HG03571 (cell line): ENCODE results near the gene ATP2C2.
"Not testable (repeated sequence)": the region's sequence is repeated elsewhere in the genome, so short reads cannot be mapped to it uniquely, and the experiment has no call there.

ENCODE experiments used
- ATAC-seq: cut with Tn5 transposase; IDR thresholded peaks from one replicate; pipeline ENCODE4 v1.9.1; 2021; ENCODE audit not compliant: unreplicated experiment

Gene ATP2C2

DNA sequence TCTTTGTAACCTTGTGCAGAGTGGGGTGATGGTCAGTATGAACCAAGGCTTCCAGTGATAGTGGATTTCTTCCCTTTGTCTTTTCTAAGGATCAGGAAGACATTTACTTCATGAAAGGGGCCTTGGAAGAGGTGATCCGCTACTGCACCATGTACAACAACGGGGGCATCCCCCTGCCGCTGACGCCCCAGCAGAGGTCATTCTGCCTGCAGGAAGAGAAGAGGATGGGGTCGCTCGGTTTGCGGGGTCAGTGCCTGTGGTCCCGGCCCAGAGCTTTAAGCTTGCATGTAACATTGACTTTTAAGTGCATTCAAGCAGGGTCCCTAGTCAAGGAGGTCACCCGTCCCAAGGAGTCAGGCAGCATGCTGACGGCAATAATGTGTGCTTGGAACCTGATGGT is 80.1 kb downstream of the ATP2C2 start:
- no peak for ATAC-seq

DNA sequence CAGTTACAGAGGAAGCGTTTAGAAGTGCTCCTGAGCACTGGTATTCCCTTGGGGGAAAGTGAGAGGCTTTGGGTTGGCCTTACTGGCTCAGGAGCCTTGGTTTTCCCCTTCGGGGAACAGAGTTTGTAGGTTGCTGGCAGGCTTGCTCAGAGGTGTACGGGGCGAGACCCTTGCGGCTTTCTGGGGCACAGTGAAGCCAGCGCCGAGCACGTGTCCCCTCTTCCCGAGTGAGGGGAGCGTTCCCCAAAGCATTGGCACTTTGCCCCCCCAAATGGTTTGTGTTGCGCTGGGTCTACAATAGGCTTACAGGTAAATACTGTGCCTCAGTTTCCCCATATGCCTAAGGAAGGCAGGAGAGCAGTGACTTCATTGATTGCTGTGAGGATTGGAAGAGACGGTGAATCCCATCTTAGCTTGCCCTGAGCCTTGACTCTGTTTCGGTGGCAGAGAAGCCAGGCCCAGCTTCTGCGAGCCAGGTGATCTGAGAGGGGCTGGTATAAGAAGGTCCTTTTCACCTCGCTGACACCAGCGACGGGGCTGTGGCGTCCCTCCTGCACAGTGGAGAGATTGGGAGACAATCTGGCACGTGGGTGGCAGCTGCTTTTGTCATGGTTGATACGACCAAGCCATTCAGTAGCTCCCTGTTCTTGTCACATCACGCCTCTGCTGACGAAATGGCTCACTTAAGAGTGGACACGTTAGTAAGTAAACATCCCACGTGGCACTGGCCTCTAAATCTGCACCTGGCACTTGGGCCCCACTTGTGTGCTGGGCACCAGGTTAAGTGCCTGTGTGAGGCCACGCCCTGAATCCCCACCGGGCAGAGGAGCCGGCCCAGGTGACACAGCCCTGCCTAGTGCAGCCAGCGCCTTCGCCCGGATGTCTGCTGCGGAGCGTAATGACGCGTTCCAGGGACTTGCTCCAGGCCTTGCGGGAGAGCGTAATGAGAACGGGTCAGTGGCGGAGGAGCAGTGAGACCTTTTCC is 81.1 kb downstream of the ATP2C2 start:
- ATAC-seq: no peak

DNA sequence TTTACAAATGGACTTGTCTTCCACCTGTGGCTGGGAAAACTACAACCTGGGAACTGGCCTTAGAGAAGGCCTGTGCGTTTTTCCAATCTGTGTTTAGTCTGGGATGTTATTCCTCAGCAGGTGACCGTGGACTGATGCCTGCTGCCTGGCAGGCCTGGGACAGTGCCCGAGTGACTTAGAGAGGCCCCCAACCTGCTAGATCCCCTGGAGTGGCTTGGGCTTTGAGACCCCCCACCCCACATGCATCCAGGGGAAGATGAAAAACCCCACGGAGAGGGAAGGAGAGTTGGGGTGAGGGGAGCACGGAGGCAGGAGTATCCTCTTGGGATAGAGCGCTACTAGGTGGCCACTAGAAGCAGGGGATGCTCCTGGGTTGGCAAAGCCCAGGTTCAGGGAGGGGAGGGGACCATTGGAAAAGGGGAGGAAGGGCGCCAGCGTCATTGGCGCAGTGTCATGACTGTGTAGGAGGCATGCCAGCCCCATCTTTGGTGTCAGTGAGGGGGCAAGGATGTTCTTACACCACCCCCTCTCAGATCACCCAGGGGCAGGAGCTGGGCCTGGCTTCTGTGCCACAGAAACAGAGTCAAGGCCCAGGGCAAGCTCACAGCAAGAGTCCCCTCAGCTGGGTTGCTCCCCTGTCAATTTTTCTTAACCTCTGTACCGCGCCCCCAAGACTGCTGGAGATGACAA is 82.0 kb downstream of the ATP2C2 start:
- ATAC-seq: no peak

DNA sequence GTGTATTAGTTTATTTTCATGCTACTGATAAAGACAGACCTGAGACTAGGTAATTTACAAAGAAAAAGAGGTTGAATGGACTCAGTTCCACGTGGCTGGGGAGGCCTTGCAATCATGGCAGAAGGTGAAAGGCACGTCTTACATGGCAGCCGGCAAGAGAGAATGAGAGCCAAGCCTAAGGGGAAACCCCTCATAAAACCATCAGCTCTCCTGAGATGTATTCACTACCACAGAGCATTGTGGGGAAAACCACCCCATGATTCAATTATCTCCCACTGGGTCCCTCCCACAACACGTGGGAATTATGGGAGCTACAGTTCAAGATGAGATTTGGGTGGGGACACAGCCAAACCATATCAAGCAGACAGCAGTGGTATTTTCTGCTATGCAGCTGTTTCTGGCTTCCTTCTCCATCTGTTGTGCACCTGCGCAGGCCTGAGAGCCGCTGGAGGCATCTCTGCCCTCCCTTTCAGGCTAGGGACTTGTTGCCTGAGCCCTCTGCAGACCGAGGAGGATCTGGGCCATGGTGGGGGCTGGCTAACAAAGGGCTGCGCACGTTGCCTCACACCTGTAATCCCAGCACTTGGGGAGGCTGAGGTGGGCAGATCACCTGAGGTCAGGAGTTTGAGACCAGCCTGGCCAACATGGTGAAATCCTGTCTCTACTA is 82.8 kb downstream of the ATP2C2 start:
- ATAC-seq: not testable (repeated sequence)

DNA sequence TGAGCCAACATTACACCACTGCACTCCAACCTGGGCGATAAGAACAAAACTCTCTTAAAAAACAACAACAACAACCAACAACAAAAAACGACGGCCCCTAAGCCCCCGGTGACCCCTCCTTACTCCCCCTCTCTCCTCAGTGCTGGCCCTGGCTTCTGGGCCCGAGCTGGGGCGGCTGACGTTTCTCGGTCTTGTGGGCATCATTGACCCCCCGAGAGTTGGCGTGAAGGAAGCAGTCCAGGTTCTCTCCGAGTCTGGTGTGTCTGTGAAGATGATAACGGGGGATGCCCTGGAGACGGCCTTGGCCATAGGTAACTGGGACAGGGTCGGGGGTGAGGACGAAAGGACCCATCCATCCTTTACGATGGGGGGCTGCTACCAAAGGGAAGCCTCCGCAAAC is 83.4 kb downstream of the ATP2C2 start:
- no peak for ATAC-seq

DNA sequence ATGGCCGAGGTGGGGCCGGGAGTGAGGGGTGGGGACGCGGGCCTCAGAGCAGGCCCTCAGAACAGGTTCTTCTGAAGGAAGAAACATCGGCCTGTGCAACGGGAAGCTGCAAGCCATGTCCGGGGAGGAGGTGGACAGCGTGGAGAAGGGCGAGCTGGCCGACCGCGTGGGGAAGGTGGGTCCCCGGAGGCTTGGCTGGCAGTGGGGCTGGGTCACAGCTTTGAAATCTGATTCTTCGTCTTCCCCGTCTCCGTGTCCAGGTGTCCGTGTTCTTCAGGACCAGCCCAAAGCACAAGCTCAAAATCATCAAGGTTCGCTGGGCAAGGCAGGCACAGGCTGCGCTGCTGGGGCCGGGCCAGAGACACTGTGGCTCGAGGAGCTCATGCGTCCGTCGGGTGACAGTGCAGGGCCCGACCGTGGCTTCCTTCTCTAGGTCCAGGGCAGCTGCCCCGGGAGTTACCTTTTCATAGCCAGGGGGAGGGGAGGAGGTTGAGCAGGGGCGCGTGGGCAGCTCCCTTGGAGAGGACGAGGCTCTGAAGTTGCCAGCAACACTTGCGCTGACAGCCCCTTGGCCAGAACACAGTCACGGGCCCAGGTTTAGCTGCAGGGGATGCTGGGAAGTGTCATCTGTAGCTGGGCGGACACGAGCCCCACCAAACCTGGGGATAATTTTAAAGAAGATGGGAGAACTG is 84.9 kb downstream of the ATP2C2 start:
- no peak for ATAC-seq

DNA sequence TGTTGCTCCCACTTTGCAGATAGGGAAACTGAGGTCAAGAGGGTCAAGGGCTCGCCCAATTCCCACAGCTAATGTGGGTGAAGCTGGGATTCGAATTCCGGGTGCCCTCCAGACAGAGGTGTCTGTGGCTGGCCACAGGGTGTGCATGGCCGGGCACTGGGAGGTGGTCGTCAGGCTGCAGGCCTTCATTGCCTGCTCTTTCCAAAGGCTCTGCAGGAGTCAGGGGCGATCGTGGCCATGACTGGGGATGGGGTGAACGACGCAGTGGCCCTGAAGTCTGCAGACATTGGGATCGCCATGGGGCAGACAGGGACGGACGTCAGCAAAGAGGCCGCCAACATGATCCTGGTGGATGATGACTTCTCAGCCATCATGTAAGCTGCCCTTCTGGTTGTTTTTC is 86.3 kb downstream of the ATP2C2 start:
- ATAC-seq: no peak

DNA sequence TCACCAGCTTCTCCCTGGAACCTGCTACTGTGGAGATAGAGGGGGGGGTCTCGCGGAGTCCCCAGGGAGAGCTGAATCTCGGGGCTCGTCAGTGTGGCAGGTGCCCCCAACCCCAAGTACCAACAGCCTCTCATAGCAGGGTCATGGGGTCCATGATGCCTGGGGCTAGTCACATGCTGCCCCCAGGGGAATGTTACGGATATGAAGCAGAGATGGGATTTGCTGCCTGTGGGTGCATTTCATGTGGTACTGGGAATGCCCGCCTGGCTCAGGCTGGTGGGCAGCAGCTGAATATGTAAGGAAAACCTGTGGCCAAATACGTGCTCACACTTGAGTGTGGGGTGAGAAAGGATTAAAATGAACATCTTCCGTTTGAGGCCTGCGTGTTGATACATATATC is 86.7 kb downstream of the ATP2C2 start:
- no peak for ATAC-seq

DNA sequence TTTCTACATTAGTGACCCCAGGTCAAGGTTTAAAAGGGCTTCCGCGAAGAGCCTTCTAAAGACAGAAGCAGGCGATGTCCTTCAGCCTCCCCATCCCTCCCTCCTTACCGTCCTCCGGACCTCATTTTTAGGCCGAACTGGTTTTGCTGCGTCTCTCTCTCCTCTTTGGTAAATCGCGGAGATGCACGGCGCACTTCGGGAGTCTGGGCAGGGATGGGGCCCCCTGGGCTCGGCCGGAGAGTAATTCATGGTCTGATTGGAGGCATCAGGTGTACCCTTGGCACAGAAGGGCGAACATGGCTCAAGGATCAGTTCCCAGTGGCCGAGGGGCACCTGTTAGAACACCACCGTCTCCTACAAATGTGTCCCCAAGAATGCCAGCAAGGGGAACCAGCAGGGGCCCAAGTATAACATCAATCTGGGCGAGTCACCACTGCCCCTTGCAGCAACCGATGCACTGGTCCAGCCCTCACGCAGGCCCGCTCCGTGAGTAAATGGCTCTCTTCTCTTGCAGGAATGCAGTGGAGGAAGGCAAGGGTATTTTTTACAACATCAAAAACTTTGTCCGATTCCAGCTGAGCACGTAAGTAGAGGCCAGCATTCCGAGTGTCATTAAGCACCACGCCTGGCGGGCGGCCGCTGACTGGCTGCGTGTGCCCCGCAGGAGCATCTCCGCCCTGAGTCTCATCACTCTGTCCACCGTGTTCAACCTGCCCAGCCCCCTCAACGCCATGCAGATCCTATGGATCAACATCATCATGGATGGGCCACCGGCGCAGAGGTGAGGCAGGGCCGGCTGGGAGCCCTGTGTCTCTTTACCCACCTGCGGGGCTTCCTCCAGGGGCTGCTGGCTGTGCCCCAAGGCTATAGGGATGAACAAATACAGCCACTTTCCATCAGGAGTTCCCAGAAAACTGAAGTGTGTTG is 90.5 kb downstream of the ATP2C2 start:
- ATAC-seq: no peak

DNA sequence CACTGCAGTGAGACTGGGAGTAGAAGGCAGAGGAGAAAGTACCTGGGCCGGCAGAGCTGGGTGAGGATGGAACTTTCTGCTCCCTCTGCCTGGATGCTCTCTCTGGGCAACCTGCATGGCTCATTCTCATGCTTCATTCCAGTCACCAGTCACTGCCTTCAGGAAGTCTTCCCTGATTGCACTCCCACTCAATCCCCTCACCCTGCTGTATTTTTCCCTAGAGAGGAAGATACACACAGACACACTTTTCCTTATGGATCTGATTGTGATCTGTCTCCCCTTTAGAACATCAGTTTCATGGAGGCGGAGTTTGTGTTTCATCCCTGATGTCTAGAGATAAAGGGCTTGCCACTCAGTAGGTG is 91.2 kb downstream of the ATP2C2 start:
- no peak for ATAC-seq

DNA sequence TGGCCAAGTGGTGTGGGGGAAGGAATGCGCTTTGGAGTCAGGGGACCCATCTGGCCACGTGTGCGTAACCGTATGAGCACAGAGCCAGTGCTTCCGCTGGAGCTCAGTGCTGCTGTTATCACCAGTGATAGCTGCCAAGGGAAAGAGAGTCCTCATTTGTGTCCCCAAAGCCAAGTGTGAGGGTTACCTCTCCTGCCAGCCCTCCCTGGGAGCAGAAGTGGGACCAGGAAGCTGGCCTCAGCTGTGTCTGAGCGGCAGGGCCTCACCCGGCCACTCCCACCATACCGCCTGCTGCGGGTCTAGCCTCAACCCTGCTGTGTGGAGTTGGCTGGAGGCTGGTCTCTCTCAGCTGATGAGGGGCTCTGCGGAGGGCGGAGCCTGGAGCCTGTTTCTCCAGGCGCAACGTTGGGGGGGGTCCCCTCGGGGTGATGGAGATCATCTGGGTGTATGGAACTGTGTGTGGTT is 91.6 kb downstream of the ATP2C2 start:
- no peak for ATAC-seq

DNA sequence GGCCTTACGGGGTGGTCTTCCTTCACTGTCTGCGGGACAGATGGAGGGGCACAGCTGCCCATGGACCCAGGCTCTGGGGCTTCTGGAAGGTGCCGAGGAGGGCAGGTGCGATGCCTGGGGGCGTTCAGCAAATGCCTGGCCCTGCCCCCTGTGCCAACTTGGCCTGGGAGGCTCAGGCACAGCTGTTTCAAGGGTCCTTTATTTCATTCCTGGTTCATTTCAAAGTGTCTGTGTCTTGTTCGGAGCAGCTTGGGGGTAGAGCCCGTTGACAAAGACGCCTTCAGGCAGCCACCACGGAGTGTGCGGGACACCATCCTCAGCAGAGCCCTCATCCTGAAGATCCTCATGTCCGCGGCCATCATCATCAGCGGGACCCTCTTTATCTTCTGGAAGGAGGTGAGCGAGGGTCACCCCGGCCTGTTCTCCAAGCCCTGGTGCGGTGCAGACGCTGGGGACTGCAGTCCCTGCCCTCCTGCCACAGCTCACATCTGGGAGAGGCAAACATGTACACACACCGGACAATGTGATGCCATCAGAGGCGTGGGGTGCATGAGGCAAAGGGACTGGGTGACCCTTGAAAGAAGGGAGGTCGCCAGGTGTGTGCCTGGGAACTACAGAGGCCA is 92.2 kb downstream of the ATP2C2 start:
- ATAC-seq: no peak

DNA sequence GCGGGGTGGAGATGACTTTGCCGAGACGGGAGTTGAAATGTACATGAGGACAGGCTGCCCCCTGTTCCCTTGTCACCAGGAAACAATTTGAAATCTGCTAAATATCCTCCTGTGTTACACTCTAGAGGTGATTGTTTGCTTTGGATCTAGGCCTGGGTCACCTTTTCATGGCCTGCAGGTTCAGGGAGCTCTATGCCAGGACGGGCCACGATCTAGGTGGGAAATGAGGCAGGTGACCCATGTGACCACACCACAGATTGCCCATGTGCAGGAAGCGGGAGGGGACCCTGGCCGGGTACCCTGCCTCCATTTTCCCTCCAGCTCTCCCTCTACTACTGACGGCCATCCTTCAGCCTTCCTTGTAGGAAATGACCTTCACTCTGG is 92.7 kb downstream of the ATP2C2 start:
- no peak for ATAC-seq

DNA sequence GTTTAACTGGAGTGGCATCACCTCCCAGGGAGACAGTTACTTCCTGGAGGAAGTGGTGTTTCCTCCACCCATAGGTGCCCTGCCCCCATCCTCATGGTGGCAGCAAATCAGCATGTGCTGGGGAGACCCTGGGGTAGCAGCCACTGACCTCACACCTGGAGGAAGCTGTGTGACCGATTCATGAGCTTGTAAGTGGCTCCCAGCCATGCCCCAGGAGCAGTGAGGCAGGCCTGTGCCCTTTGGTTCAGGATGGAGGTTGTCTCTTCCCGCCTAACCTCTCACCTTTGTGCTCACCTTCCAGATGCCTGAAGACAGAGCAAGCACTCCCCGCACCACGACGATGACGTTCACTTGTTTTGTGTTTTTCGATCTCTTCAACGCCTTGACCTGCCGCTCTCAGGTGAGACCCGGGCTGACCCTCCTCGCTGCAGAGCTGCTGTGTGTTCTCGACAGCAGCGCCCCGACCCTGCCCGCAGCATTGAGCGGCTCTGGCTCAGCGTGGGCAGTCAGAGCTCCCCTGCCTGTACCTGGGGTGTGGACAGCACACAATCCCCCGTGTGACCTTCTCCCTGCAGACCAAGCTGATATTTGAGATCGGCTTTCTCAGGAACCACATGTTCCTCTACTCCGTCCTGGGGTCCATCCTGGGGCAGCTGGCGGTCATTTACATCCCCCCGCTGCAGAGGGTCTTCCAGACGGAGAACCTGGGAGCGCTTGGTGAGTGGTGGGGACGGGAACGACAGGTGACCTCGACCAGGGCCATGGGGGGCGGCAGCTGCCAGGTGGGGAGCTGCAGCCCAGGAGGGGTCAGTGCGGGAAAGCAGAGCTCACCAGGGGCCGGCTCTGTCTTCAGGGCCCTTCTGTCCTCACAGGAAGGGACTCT is 93.3 kb downstream of the ATP2C2 start:
- ATAC-seq: no peak

DNA sequence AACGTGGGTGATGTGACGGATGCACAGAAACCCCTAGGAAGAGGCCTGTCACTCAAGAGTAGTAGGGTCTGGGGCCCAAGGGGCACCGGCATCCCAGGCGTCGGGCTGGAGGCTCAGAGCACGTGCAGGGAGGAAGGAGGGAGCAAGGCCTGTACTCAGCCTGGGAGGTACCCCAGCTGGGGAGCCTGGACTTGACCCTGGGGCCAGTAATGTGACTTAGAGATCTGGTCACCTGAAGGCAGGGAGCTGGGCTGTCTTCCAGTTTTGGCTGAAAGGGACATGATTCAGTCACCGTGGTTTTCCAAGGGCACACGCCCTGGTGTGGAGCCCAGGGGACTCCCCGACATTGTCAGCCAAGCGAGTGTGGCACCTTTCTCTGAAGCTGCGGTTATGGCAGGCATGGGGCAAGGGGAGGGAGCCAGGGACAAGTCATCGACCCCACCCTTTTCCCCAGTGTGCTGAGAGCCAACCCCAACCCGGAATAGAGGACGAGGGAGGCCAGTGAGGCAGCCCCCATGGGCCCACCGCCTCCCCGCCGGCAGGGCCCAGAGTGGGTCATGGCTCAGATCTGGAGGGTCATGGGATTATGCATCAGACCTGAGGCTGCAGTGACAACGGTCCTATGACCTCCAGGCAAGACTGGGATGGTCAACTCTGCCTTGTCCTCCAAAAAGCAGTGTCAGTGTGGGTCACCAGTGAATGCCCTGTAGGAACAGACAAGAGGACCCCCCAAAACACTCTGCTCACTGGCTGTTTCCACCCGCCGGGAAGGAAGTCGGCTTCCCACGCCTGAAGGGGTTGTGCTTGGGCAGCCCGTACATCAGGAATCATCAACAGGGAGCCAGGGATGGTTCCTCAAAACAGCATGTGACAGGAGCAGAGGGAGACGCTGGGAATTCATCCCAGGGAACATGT is 94.2 kb downstream of the ATP2C2 start:
- no peak for ATAC-seq

DNA sequence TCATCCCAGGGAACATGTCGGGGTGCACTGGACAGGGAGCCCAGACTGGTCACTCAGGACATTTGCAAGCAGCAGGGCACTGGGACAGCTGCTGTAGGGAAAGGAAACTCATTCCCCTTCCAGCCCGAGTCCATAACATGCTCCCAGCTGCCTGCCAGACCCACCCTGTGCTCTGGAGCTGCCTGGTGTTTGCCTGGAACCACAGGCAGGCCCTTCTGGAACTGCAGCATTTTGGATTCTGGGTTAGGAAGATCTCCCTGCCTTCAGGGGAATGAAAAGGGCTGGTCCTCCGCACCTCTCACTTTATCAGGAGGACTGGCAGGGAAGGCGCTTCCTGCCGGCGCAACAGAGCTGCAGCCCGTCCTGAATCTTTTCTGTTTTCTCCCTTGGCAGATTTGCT is 94.9 kb downstream of the ATP2C2 start:
- ATAC-seq: no peak

DNA sequence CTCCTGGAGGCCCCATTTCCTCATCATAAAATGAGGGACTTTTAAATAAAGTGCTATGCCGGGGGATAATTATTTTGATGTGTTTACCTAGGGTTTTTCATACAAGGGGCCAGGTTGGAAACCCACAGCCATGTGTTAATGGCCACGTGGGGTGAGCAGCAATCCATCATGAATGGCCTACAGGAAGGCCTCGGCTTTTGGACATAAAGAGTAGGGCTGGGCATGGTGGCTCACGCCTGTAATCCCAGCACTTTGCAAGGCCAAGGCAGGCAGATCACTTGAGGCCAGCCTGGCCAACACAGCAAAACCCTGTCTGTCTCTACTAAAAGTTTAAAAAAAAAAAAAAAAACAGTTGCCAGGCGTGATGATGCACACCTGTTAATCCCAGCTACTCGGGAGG is 95.8 kb downstream of the ATP2C2 start:
- no peak for ATAC-seq

DNA sequence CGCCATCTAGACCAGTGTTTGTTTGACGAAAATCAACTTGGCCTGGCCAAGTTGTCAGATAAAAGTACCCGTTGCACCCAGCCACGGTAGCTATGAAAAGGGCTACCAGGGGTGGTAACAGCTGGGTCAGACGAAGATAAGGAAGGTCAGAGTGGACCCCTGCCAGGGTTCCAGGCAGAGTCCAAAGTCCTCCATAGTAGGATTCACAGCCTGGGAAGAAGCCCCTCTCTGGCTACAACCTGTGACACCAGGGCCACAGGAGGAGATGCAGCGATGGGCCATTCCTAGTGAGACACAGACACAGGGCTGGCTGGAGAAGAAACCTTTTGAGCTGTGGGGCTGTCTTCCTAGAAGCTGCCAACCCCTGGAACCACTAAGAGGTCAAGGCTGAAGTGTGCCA is 96.8 kb downstream of the ATP2C2 start:
- ATAC-seq: no peak
